Measurements from ENCODE around the gene RPH3AL.

Gene RPH3AL

DNA sequence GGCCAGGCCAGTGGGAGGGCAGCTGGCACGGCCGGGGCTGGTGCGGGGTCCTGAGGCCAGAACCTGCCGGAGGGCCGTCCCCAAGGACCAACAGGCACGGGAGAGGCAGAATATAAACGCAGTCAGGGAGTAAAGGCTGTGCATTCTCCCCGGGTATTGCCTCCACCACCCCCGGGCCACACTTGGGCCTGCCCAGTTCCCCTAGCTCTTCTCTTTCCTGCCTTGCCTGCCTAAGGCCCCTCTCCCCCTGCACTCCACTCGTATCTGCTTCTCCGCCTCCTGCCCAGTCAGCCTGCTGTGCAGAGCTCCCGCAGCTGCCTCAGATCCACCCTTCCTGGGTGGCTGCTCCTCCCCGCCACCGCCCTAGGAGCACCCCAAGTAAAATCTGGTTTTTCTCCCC is 5.0 kb upstream of the RPH3AL start:
- H3K4me3 ChIP-seq (ENCODE audit: low read depth, low read length) = no peak overlapping the region
- TF ChIP-seq MAX (IDR thresholded peaks at IDR 0.05; ENCODE audit: low read depth, low read length) (no peak), CTCF (IDR thresholded peaks at IDR 0.05; ENCODE audit: low read depth, low read length) (no peak)
- DNase-seq (ENCODE audit: low read depth) = no peak

DNA sequence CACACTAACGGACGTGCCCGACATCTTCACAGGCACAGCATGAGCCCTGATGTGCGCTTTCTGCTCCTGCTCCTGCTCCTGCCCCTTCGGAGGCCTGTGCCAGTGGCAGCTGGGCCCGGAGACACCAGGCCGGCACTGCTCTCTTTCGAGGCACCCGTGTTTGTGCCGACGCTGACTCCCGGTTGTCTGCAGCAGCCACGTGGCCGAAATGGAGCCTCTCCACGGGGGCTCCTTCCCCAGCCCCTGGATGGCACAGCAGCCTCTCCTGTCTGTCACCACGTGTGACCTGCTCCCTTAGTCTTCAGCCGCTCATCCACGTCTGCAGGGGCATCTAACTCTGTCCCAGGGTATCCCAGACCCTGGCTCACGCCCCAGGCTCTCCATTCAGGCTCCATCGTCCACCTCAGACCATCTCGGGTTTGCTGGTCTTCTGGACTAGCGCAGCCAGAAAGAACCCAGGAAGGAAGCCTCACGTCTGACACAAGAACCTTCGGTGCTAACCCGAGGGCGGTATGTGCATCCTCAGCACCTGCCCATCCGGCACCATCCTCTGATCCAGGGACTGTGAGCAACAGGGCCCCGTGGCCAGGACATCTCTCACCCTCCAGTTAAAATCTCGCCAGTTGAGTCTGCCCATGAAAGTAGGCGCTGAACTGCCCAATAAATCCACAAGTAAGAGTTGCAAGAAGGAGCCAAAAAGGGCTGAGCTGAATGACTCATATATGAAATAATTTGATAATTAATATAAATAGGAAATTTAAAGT is 4.2 kb upstream of the RPH3AL start:
- H3K4me3 ChIP-seq (ENCODE audit: low read depth, low read length) = no peak overlapping the region
- DNase-seq (ENCODE audit: low read depth) = no peak
- no peak for TF ChIP-seq POLR2A (IDR thresholded peaks at IDR 0.05; ENCODE audit: extremely low read depth, insufficient read length)
- TF ChIP-seq MAX (IDR thresholded peaks at IDR 0.05; ENCODE audit: low read depth, low read length) = no peak
- TF ChIP-seq MYC (IDR thresholded peaks at IDR 0.05; ENCODE audit: low read depth, low read length) = no peak
- TF ChIP-seq CTCF (IDR thresholded peaks at IDR 0.05; ENCODE audit: low read depth, low read length) = no peak

DNA sequence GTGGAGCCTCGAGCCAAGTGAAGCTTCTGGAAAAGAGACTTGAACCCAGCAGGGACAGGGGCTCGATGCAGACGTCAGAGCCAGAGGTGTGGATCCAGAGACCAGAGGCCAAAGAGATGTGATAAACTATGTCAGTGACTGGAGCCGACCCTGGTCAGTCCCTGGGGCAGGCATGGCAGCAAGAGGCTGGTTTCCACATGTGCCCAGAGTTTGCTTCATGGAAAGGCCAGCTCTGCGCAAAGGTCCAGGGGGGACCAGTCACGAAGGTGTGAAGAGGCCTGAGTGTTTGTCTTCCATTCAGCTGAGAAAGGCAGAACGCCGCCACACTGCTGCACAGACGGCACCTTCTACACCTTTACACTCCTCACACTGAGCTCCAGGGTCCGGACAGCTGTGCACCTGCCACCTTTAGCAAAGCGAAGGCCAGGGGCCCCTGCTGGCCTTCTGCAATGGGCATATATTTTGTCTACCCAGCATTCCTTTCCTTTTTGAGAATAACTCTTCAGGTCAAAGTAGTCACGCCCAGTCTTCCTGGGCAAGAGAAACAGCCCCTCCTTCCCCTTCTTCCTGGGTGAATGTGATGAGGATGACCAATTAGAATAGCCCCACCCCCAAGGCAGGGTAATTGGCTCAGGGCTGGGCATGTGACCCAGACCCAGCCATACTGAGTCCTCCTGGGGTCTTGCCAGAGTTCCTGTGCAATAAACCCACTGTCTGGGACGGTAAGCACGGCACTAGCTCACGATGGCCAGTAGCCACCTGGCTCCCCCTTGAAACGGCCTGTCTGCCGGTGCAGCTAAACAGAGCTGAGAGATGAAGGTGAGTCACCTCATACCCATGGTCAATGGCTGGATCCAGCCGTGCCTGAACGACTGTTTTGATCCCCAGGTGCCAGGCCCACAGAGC is 2.3 kb upstream of the RPH3AL start:
- TF ChIP-seq MYC (IDR thresholded peaks at IDR 0.05; ENCODE audit: low read depth, low read length) (no peak), MAX (IDR thresholded peaks at IDR 0.05; ENCODE audit: low read depth, low read length) (no peak)
- no peak for DNase-seq (ENCODE audit: low read depth)
- H3K4me3 ChIP-seq (ENCODE audit: low read depth, low read length) = no peak overlapping the region

DNA sequence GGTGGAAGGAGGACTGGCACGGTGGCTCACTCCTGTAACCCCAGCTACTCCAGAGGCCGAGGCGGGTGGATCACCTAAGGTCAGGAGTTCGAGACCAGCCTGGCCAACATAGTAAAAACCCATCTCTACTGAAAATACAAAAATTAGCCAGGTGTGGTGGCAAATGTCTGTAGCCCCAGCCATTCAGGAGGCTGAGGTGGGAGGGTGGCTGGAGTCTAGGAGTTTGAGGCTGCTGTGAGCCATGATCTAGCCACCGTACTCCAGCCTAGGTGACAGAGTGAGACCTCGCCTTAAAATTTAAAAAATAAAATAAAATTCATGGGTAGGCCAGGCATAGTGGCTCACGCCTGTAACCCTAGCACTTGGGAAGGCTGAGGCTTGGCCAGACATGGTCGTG is 1.2 kb upstream of the RPH3AL start:
- no peak for DNase-seq (ENCODE audit: low read depth)
- TF ChIP-seq MYC (IDR thresholded peaks at IDR 0.05; ENCODE audit: low read depth, low read length) (no peak), POLR2A (IDR thresholded peaks at IDR 0.05; ENCODE audit: extremely low read depth, insufficient read length) (no peak), CTCF (IDR thresholded peaks at IDR 0.05; ENCODE audit: low read depth, low read length) (no peak), MAX (IDR thresholded peaks at IDR 0.05; ENCODE audit: low read depth, low read length) (no peak)
- H3K4me3 ChIP-seq (ENCODE audit: low read depth, low read length) = no peak overlapping the region

DNA sequence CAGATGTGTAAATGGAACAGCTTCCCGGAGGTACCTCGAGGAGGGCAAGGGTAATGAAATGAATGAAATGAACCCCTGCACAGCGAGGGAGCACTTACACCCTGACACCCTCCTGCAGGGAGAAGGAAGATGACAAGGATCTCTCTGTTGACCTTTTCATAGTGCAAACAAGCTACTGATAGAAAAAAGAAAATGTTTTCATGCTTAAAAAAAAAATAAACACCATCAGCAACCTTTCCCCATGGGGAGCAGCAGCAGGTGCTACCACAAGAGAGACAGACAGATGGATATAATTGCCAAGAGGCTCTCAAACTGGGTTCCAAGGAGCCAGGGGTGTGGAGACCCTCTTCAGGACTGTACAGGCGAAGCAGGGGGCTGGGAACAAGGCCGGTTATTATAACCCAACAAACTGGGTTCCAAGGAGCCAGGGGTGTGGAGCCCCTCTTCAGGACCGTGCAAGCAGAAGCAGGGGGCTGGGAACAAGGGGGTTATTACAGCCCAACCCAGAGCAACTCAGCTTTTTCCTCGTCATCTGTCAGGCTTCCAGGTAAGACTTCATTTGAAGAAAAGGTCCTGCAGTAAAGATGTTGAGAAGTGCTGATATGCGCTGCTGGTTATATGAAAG is 718 bp upstream of the RPH3AL start:
- TF ChIP-seq POLR2A (IDR thresholded peaks at IDR 0.05; ENCODE audit: extremely low read depth, insufficient read length) = no peak
- DNase-seq (ENCODE audit: low read depth) = no peak
- no peak overlapping the region for H3K4me3 ChIP-seq (ENCODE audit: low read depth, low read length)

GRCh38 chr17:351875-352420 is 659 bp downstream of the RPH3AL start:
- no peak overlapping the region for H3K4me3 ChIP-seq (ENCODE audit: low read depth, low read length)
- no peak for TF ChIP-seq CTCF (IDR thresholded peaks at IDR 0.05; ENCODE audit: low read depth, low read length)
- no peak for DNase-seq (ENCODE audit: low read depth)

All from NB4 (cell line).